Measurements from ENCODE around the gene HIVEP1. TPM values are rescaled to one million over a fixed set of nuclear protein-coding genes. Genes with fewer than 3 reads are reported as not detected.

The HIVEP1 gene
- total RNA-seq, 1 experiment from 2014 or later, result 24.2 TPM

- no peak overlapping the region for H3K4me2 ChIP-seq
- H3K79me2 ChIP-seq (ENCODE audit: low read depth), result no peaks in the 10 kb centered on the region
- no peak overlapping the region for H3K27ac ChIP-seq
- H3K4me1 ChIP-seq (replicated peaks; ENCODE audit: insufficient read depth), result no peaks in the 10 kb centered on the region
- H3K36me3 ChIP-seq (ENCODE audit: low read depth), result peaks cover 15% of the 10 kb centered on the region; the same call in 1 of the 2 replicates
- no peak for TF ChIP-seq EZH2 (IDR thresholded peaks at IDR 0.05; ENCODE audit: low read depth)
- TF ChIP-seq, protein P1, sequence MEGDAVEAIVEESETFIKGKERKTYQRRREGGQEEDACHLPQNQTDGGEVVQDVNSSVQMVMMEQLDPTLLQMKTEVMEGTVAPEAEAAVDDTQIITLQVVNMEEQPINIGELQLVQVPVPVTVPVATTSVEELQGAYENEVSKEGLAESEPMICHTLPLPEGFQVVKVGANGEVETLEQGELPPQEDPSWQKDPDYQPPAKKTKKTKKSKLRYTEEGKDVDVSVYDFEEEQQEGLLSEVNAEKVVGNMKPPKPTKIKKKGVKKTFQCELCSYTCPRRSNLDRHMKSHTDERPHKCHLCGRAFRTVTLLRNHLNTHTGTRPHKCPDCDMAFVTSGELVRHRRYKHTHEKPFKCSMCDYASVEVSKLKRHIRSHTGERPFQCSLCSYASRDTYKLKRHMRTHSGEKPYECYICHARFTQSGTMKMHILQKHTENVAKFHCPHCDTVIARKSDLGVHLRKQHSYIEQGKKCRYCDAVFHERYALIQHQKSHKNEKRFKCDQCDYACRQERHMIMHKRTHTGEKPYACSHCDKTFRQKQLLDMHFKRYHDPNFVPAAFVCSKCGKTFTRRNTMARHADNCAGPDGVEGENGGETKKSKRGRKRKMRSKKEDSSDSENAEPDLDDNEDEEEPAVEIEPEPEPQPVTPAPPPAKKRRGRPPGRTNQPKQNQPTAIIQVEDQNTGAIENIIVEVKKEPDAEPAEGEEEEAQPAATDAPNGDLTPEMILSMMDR (conservative IDR thresholded peaks at IDR 0.05), result no peak
- no peak for DNase-seq
- H3K9me2 ChIP-seq (ENCODE audit: insufficient read depth), result no peaks in the 10 kb centered on the region
- H3K27me3 ChIP-seq (ENCODE audit: insufficient read depth, low read depth), result no peaks in the 10 kb centered on the region
- H2AFZ ChIP-seq, result no peak overlapping the region
- CTCF ChIA-PET, result no interaction called here
- H3K9me3 ChIP-seq (ENCODE audit: insufficient read depth, low read depth), result no peaks in the 10 kb centered on the region
- no TSS peak for BruUV-seq (replicated peaks)
- H4K20me1 ChIP-seq (ENCODE audit: insufficient read depth), result no peaks in the 10 kb centered on the region
- no peak overlapping the region for H3K4me3 ChIP-seq
- POLR2A ChIA-PET (ENCODE audit: unreplicated experiment), result no interaction called here
- intact Hi-C loops (cut with micrococcal nuclease; ENCODE audit: unreplicated experiment), result no loop called here
- no peaks in the 10 kb centered on the region for H3F3A ChIP-seq (ENCODE audit: insufficient read depth, low read depth)
Observed at GRCh38 chr6:12118607-12119006, 106.5 kb downstream of the HIVEP1 start.

DNA sequence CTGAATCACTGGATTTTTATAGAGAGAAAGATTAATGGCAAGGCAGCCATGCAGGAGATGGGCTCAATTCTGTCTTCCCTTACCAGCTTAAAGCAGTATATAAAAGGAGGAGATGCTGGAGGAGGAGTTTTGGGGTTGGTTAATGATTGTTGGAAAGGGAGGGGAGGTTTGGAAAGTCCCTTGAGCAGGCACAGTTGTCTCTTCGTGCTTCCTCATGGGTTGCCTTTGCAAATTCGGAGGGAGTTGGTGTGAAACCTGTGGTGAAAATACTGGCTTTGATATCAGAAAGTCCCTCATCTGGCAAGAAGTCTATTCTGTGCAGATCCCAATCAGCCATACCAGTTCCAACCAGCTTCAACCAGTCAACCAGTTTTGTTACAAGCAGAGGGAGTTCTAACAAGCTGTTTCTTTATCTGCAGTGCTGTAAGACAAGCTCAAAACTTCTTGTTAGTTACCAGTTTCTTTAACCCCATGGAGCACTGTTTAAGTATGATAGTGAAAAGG lies 107.0 kb downstream of the HIVEP1 start:
- no peak overlapping the region for H3K4me3 ChIP-seq
- BruUV-seq (replicated peaks), result no TSS peak
- H2AFZ ChIP-seq, result no peak overlapping the region
- no peak for DNase-seq
- H3K27me3 ChIP-seq (ENCODE audit: insufficient read depth, low read depth), result no peaks in the 10 kb centered on the region
- no peaks in the 10 kb centered on the region for H3K79me2 ChIP-seq (ENCODE audit: low read depth)
- peaks cover 15% of the 10 kb centered on the region; the same call in 1 of the 2 replicates for H3K36me3 ChIP-seq (ENCODE audit: low read depth)
- H3K9me3 ChIP-seq (ENCODE audit: insufficient read depth, low read depth), result no peaks in the 10 kb centered on the region
- intact Hi-C loops (cut with micrococcal nuclease; ENCODE audit: unreplicated experiment), result no loop called here
- POLR2A ChIA-PET (ENCODE audit: unreplicated experiment), result no interaction called here
- H4K20me1 ChIP-seq (ENCODE audit: insufficient read depth), result no peaks in the 10 kb centered on the region
- no peaks in the 10 kb centered on the region for H3K4me1 ChIP-seq (replicated peaks; ENCODE audit: insufficient read depth)
- no peak overlapping the region for H3K27ac ChIP-seq
- H3F3A ChIP-seq (ENCODE audit: insufficient read depth, low read depth), result no peaks in the 10 kb centered on the region
- H3K9me2 ChIP-seq (ENCODE audit: insufficient read depth), result no peaks in the 10 kb centered on the region
- CTCF ChIA-PET, result no interaction called here
- H3K4me2 ChIP-seq, result no peak overlapping the region
- TF ChIP-seq EZH2 (IDR thresholded peaks at IDR 0.05; ENCODE audit: low read depth), result no peak
- TF ChIP-seq, protein P1 (conservative IDR thresholded peaks at IDR 0.05), result no peak

DNA sequence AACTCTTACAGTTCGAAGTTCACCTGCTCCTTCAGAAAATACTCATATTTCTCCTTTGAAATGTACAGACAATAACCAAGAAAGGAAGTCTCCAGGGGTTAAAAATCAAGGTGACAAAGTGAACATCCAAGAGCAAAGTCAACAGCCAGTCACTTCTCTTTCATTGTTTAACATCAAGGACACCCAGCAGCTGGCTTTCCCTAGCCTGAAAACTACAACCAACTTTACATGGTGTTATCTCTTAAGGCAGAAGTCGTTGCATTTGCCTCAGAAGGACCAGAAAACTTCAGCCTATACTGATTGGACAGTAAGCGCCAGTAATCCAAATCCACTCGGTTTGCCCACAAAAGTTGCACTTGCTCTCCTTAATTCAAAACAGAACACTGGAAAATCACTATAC lies 113.3 kb downstream of the HIVEP1 start:
- Histone ChIP-seq H3K4me3 (no peak overlapping the region), H3K79me2 (ENCODE audit: low read depth) (no peaks in the 10 kb centered on the region), H3K9me2 (ENCODE audit: insufficient read depth) (no peaks in the 10 kb centered on the region), H4K20me1 (ENCODE audit: insufficient read depth) (no peaks in the 10 kb centered on the region), H3K27ac (no peak overlapping the region), H3K4me2 (no peak overlapping the region), H3K4me1 (replicated peaks; ENCODE audit: insufficient read depth) (no peaks in the 10 kb centered on the region), H2AFZ (no peak overlapping the region), H3F3A (ENCODE audit: insufficient read depth, low read depth) (no peaks in the 10 kb centered on the region), H3K36me3 (ENCODE audit: low read depth) (peaks cover 23% of the 10 kb centered on the region), H3K27me3 (ENCODE audit: insufficient read depth, low read depth) (no peaks in the 10 kb centered on the region), H3K9me3 (ENCODE audit: insufficient read depth, low read depth) (no peaks in the 10 kb centered on the region; the same call in none of the 2 replicates)
- ChIA-PET CTCF (no interaction called here), POLR2A (ENCODE audit: unreplicated experiment) (no interaction called here)
- intact Hi-C loops (cut with micrococcal nuclease; ENCODE audit: unreplicated experiment), result no loop called here
- no peak for DNase-seq
- no TSS peak for BruUV-seq (replicated peaks)
- TF ChIP-seq EZH2 (IDR thresholded peaks at IDR 0.05; ENCODE audit: low read depth), result no peak

GRCh38 chr6:12126051-12126450 lies 113.9 kb downstream of the HIVEP1 start:
- no peak for TF ChIP-seq EZH2 (IDR thresholded peaks at IDR 0.05; ENCODE audit: low read depth)
- TF ChIP-seq, protein P1 (conservative IDR thresholded peaks at IDR 0.05), result no peak
- intact Hi-C loops (cut with micrococcal nuclease; ENCODE audit: unreplicated experiment), result no loop called here
- no peaks in the 10 kb centered on the region for H3K4me1 ChIP-seq (replicated peaks; ENCODE audit: insufficient read depth)
- no peaks in the 10 kb centered on the region for H4K20me1 ChIP-seq (ENCODE audit: insufficient read depth)
- no peaks in the 10 kb centered on the region; the same call in none of the 2 replicates for H3K9me3 ChIP-seq (ENCODE audit: insufficient read depth, low read depth)
- ChIA-PET CTCF (no interaction called here), POLR2A (ENCODE audit: unreplicated experiment) (no interaction called here)
- no peaks in the 10 kb centered on the region for H3K9me2 ChIP-seq (ENCODE audit: insufficient read depth)
- DNase-seq, result no peak
- H3K27me3 ChIP-seq (ENCODE audit: insufficient read depth, low read depth), result no peaks in the 10 kb centered on the region
- H3K36me3 ChIP-seq (ENCODE audit: low read depth), result peaks cover 16% of the 10 kb centered on the region
- no peak overlapping the region for H2AFZ ChIP-seq
- no TSS peak for BruUV-seq (replicated peaks)
- no peak overlapping the region for H3K4me3 ChIP-seq
- no peak overlapping the region for H3K4me2 ChIP-seq
- H3K79me2 ChIP-seq (ENCODE audit: low read depth), result no peaks in the 10 kb centered on the region
- no peaks in the 10 kb centered on the region for H3F3A ChIP-seq (ENCODE audit: insufficient read depth, low read depth)
- H3K27ac ChIP-seq, result no peak overlapping the region

Data from PC-9 (cell line).